NOMO-1 treated with dmso at 0.1 percent for 144 hours (cell line): Measurements from ENCODE around the gene DLAT.
"Not testable (repeated sequence)": the region's sequence is repeated elsewhere in the genome, so short reads cannot be mapped to it uniquely, and the experiment has no call there.

Experiments used
- DNase-seq: peaks from one replicate; lab custom pipeline; 2025; ENCODE audit not compliant: unreplicated experiment; lab: John Stamatoyannopoulos, UW

DLAT gene

DNA sequence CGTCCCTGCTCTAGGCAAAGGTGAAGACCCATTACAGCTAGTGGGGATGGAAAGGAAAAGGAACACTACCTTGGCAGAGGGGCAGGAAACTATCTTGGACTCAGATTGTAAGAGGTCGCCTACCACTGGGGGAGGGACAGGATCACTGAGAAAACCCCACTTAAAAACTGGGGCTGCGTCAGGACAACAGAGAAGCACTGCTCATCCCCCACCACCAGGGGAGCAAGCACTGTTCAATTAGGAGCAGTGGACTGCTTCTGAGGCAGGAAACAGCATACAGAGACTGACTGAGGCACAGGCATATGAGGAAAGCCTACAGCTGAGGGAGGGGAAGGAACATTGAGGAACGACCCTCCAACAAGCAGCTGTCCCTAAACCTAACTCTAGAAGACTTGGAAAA lies 20.8 kb upstream of the DLAT start:
- no peak for DNase-seq

GRCh38 chr11:112005422-112006094 lies 19.6 kb upstream of the DLAT start:
- no peak for DNase-seq

DNA sequence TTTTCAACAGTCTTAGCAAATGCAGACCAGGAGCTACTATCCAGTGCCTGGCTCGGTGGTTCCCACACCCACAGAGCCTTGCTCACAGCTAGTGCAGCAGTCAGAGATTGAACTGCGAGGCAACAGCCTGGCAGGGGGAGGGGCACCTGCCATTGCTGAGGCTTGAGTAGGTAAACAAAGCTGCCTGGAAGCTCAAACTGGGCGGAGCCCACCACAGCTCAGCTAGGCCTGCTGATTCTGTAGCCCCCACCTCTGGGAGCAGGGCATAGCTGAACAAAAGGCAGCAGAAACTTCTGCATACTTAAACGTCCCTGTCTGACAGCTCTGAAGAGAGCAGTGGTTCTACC lies 19.1 kb upstream of the DLAT start:
- DNase-seq = not testable (repeated sequence)

DNA sequence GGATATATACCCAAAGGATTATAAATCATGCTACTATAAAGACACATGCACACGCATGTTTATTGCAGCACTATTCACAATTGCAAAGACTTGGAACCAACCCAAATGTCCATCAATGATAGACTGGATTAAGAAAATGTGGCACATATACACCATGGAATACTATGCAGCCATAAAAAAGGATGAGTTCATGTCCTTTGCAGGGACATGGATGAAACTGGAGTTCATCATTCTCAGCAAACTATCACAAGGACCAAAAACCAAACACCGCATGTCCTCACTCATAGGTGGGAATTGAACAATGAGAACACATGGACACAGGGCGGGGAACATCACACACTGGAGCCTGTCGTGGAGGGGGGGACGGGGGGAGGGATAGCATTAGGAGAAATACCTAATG lies 13.8 kb upstream of the DLAT start:
- DNase-seq = not testable (repeated sequence)

DNA sequence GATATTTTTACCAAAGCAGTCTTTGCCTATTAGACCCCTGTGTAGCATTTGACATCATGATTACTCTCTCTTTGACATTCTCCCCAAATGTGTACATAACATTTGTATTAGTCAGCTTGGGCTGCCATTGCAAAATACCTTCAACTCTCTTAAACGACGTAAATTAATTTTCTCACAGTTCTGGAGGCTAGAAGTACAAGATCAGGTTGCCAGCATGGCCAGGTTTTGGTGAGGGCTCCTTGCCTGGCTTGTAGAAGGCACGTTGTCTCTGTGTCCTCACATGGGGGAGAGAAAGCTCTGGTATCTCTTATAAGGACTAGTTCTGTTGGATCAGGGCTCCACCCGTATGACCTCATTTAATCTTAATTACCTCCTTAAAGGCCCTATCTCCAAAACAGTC lies 12.3 kb upstream of the DLAT start:
- DNase-seq = no peak

GRCh38 chr11:112013497-112014164 lies 11.6 kb upstream of the DLAT start:
- no peak for DNase-seq

- no peak for DNase-seq
Observed at GRCh38 chr11:112016088-112016764, 9.0 kb upstream of the DLAT start.

- DNase-seq = no peak
Observed at GRCh38 chr11:112016765-112017376, 8.3 kb upstream of the DLAT start.

GRCh38 chr11:112017538-112017937 lies 7.7 kb upstream of the DLAT start:
- DNase-seq = no peak

GRCh38 chr11:112019066-112019465 lies 6.1 kb upstream of the DLAT start:
- DNase-seq = no peak

GRCh38 chr11:112023104-112023503 lies 2.1 kb upstream of the DLAT start:
- DNase-seq = no peak

DNA sequence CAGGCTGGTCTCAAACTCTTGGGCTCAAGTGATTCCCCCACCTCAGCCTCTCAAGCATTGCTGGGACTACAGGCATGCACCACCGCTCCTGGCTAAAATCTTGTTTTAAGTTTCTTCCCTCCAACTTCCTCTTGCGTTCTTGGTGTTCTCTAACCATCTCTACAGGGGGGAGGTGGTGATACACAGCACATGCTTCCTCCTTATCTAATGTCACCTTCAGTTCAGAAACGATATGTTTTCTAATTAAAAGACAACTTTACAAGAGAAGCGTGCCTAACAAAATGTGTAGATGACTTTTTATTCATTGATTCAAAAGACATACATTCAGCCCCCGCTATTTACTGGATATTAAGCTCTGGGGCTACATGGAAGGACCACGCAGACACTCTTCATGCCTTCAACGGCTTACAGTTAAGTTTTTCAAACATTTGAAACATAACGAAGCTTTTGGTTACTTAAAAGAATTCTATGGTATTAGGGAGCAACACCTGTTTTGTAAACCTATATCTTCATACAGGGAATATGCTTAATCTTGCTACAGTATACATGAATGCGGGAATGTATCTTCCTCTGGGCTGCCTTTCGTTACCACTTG lies 933 bp upstream of the DLAT start:
- DNase-seq = peak; percentile 59

DNA sequence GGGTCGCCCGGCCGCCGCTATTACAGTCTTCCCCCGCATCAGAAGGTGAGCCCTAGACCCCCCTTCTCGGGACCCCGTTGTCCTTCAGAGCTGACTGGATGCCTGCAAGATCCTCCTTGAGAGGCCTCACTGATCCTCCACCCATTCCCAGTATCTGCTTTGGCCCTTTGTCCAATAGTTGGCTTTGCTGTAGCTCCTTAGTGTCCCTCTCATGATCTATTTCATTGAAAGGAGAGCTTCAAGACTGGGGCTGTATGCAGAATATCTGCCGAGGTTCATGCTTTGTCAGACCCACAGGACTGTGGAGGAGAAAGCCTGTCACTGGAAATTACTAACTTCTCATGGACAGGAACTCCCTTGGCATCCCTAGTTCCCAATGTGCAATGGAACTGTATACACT lies 499 bp downstream of the DLAT start:
- DNase-seq = no peak

DNA sequence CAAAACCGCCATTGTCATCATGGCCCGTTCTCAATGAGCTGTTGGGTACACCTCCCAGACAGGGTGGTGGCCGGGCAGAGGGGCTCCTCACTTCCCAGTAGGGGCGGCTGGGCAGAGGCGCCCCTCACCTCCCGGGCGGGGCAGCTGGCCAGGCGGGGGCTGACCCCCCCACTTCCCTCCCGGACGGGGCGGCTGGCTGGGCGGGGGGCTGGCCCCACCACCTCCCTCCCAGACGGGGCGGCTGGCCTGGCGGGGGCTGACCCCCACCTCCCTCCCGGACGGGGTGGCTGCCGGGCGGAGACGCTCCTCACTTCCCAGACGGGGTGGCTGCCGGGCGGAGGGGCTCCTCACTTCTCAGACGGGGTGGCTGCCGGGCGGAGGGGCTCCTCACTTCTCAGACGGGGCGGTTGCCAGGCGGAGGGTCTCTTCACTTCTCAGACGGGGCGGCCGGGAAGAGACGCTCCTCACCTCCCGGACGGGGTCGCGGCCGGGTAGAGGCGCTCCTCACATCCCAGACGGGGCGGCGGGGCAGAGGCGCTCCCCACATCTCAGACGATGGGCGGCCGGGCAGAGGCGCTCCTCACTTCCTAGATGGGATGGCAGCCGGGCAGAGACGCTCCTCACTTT lies 1.7 kb downstream of the DLAT start:
- DNase-seq = not testable (repeated sequence)

- no peak for DNase-seq
Observed at GRCh38 chr11:112029460-112029859, 4.3 kb downstream of the DLAT start.

DNA sequence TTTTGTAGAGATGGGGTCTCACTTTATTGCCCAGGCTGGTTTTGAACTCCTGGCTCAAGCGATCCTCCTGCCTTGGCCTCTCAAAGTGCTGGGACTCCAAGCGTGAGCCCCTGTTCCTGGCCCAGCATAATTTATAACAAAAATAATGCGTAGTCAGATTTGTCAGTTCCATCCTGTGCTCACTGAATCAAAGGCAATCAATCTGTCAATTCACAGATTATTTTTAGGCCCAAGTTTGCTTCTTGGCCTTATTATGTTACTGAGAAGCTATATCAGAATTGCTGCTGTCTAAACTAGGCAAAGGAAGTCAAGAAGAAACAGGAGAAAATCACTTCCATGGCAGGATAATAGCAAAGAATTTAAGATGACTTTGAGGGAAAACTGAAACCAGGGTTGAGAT lies 8.7 kb downstream of the DLAT start:
- DNase-seq = no peak

DNA sequence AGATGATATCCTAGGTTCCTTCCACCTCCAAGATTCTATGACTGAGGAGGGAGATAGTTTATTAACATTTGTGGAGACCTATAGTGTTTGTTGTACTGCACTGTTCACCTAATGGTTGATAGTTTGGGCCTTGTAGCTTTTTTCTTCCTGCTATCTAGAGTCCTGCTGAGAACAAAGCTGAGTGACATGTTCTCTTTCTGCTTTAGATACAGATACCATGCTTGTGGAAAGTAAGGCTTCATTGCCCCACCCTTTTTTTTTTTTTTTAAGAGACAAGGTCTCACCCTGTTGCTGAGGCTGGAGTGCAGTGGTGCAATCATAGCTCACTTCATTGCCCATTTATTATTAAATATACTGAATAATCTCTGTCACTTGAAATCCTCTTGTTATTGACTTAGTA lies 12.3 kb downstream of the DLAT start:
- no peak for DNase-seq

- DNase-seq = no peak
Observed at GRCh38 chr11:112042161-112042960, 17.2 kb downstream of the DLAT start.

GRCh38 chr11:112042961-112043304 lies 17.7 kb downstream of the DLAT start:
- no peak for DNase-seq

GRCh38 chr11:112044961-112045360 lies 19.8 kb downstream of the DLAT start:
- no peak for DNase-seq
